GM23338 (cell line): ENCODE data around the gene FN3K. TPM values are rescaled to one million over a fixed set of nuclear protein-coding genes. Genes with fewer than 3 reads are reported as not detected.

ENCODE experiments used
- ATAC-seq: fragments of 200-7000 bp; cut with Tn5 transposase; 3 replicates; pipeline ENCODE4 v1.9.1; 2020
- DNase-seq: peaks from one replicate; pipeline ENCODE4 v3.0.0-alpha.2; 2015; ENCODE audit warnings: low spot score
- H2AFZ ChIP-seq: fragments of 200-600 bp; sonication (generic); 2 replicates; pipeline ENCODE4 v1.8.0; 2016; ENCODE audit warnings: antibody characterized with exemption, mild to moderate bottlenecking, moderate library complexity
- H3F3A ChIP-seq: fragments of 200-600 bp; sonication (generic); replicated peaks from 2 replicates; pipeline ENCODE4 v1.8.0; 2017; ENCODE audit warnings: antibody characterized with exemption, mixed run types, low read depth
- H3K27ac ChIP-seq: fragments of 200-600 bp; sonication (generic); 2 replicates; pipeline ENCODE4 v1.6.1; 2016; ENCODE audit warnings: low read depth
- H3K27me3 ChIP-seq: fragments of 200-600 bp; sonication (generic); 2 replicates; pipeline ENCODE4 v1.8.0; 2016; ENCODE audit warnings: mild to moderate bottlenecking, mixed run types, moderate library complexity; ENCODE audit not compliant: insufficient read depth
- H3K36me3 ChIP-seq: fragments of 200-600 bp; sonication (generic); 2 replicates; pipeline ENCODE4 v1.8.0; 2016; ENCODE audit warnings: mild to moderate bottlenecking; ENCODE audit not compliant: insufficient read depth
- H3K4me1 ChIP-seq: fragments of 200-600 bp; sonication (generic); 2 replicates; pipeline ENCODE4 v1.8.0; 2016; ENCODE audit warnings: mild to moderate bottlenecking, moderate library complexity; ENCODE audit not compliant: insufficient read depth
- H3K4me2 ChIP-seq: fragments of 200-600 bp; sonication (generic); 2 replicates; pipeline ENCODE4 v1.7.1; 2017; ENCODE audit warnings: mixed run types
- H3K4me3 ChIP-seq: fragments of 200-600 bp; sonication (generic); 2 replicates; pipeline ENCODE4 v1.6.1; 2016; ENCODE audit warnings: mixed run types
- H3K79me2 ChIP-seq: fragments of 200-600 bp; sonication (generic); replicated peaks from 2 replicates; pipeline ENCODE4 v1.8.0; 2017; ENCODE audit warnings: mild to moderate bottlenecking; ENCODE audit not compliant: insufficient read depth
- H3K9me2 ChIP-seq: fragments of 200-600 bp; sonication (generic); 2 replicates; pipeline ENCODE4 v1.8.0; 2017; ENCODE audit not compliant: insufficient read depth
- H4K20me1 ChIP-seq: fragments of 200-600 bp; sonication (generic); replicated peaks from 2 replicates; pipeline ENCODE4 v1.8.0; 2017; ENCODE audit warnings: mild to moderate bottlenecking; ENCODE audit not compliant: insufficient read depth
- H3K27ac Mint-ChIP-seq: 2 replicates; pipeline ENCODE4 v1.8.0; 2020; ENCODE audit warnings: inconsistent platforms, mild to moderate bottlenecking, moderate library complexity, mixed read lengths
- H3K27me3 Mint-ChIP-seq: 3 replicates; pipeline ENCODE4 v1.8.0; 2022; ENCODE audit warnings: low read depth, mild to moderate bottlenecking, moderate library complexity, mixed read lengths, inconsistent platforms; ENCODE audit not compliant: insufficient read depth, poor library complexity
- H3K36me3 Mint-ChIP-seq: 3 replicates; pipeline ENCODE4 v1.8.0; 2021; ENCODE audit warnings: low read depth, mild to moderate bottlenecking, inconsistent platforms, moderate library complexity, mixed read lengths
- H3K4me1 Mint-ChIP-seq: 3 replicates; pipeline ENCODE4 v1.8.0; 2020; ENCODE audit warnings: mild to moderate bottlenecking, inconsistent platforms, mixed read lengths
- H3K4me3 Mint-ChIP-seq: 3 replicates; pipeline ENCODE4 v1.8.0; 2021; ENCODE audit warnings: moderate library complexity, mild to moderate bottlenecking, inconsistent platforms, mixed read lengths
- H3K9me3 Mint-ChIP-seq: 3 replicates; pipeline ENCODE4 v1.8.0; 2020; ENCODE audit warnings: moderate library complexity, mild to moderate bottlenecking, inconsistent platforms, mixed read lengths
- EZH2 ChIP-seq: fragments of 200-600 bp; sonication (generic); IDR thresholded peaks from one replicate; pipeline ENCODE4 v1.8.0; 2017; ENCODE audit warnings: antibody characterized with exemption, mild to moderate bottlenecking, low read depth; ENCODE audit not compliant: unreplicated experiment
- JUNB ChIP-seq: IDR thresholded peaks from one replicate; pipeline ENCODE4 v1.6.1; 2016; ENCODE audit warnings: antibody characterized with exemption; ENCODE audit not compliant: unreplicated experiment
- POLR2AphosphoS5 ChIP-seq: IDR thresholded peaks from 2 replicates; pipeline ENCODE4 v1.6.1; 2016; ENCODE audit warnings: antibody characterized with exemption, low read depth
- STAT1 ChIP-seq: IDR thresholded peaks from one replicate; pipeline ENCODE4 v1.6.1; 2016; ENCODE audit warnings: antibody characterized with exemption; ENCODE audit not compliant: unreplicated experiment
- ZNF114 ChIP-seq: fragments of 250-450 bp; sonication (Bioruptor Pico); IDR thresholded peaks from 2 replicates; pipeline ENCODE4 v1.5.0; 2020; ENCODE audit warnings: mild to moderate bottlenecking, moderate library complexity
- ZNF331 ChIP-seq: fragments of 250-450 bp; sonication (Bioruptor Pico); IDR thresholded peaks from 2 replicates; pipeline ENCODE4 v1.5.0; 2020; ENCODE audit warnings: low read depth, mild to moderate bottlenecking, moderate library complexity
- polyA plus RNA-seq: library from polyadenylated mRNA; unstranded; fragments of >200 nt; fragmentation: Nextera tagmentation; extraction: Ambion mirVana; gene quantifications from 2 replicates; pipeline ENCODE4 v1.2.1, GENCODE V29; 2016
- total RNA-seq: library from RNA; depleted of rRNA; stranded (reverse); fragments of >200 nt; shearing (Covaris generic); gene quantifications from 2 replicates; pipeline ENCODE4 v1.2.3, GENCODE V29; 2014
- TF ChIP-seq, protein P1 (sequence below): IDR thresholded peaks from one replicate; pipeline ENCODE4 v1.6.1; 2018; ENCODE audit warnings: antibody characterized with exemption; ENCODE audit not compliant: unreplicated experiment
- TF ChIP-seq, protein P2 (sequence below), 2 experiments: fragments of 200-600 bp in 1 of 2; sonication (generic) in 1 of 2; conservative IDR thresholded peaks; 2 replicates each; pipeline versions ENCODE4 v1.5.1 to v1.6.1; 2016 to 2017; ENCODE audit warnings: antibody characterized with exemption in 2 of 2, low read depth in 2 of 2, mild to moderate bottlenecking in 2 of 2, moderate library complexity in 1 of 2
- TF ChIP-seq, protein P3 (sequence below): IDR thresholded peaks from 2 replicates; pipeline ENCODE4 v1.6.1; 2016; ENCODE audit warnings: antibody characterized with exemption

FN3K gene
- total and polyA plus RNA-seq, 2 experiments from 2014 or later, result 5.3 to 12.9 TPM

DNA sequence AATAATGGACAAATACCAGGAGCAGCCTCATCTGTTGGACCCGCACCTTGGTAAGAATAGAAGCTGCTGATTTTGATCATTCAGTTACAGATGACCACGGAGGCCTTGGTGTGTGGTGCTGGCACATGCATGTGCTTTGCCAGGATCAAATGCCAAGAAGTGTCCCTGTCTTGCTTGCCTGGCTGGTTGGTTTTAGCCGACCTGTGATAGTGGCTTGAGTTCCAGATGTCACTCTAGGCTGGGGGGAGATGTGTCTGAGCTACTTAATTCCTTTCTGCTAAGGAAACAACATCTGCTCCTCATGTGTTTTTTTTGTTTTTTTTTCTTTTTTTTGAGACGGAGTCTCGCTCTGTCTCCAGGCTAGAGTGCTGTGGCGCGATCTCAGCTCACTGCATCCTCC, 20.8 kb downstream of the FN3K start:
- no peak overlapping the region; the same call in 1 of the 2 replicates for H3K27ac Mint-ChIP-seq
- Histone ChIP-seq H3F3A (0 out of 2 replicates have a peak, but pooled peaks cover 3% of the 10 kb centered on the region), H4K20me1 (peaks cover 12% of the 10 kb centered on the region; the same call in 1 of the 2 replicates), H3K27me3 (no peaks in the 10 kb centered on the region), H3K79me2 (peaks cover 74% of the 10 kb centered on the region), H2AFZ (no peak overlapping the region), H3K9me2 (no peaks in the 10 kb centered on the region), H3K27ac (peak overlapping the region; percentile 56; the same call in 1 of the 2 replicates), H3K4me3 (no peak overlapping the region), H3K36me3 (no peaks in the 10 kb centered on the region), H3K4me1 (peaks cover 24% of the 10 kb centered on the region), H3K4me2 (peak overlapping the region; percentile 36)
- ATAC-seq (no peak), DNase-seq (no peak)
- peaks cover 3% of the 10 kb centered on the region; the same call in 2 of the 3 replicates for H3K9me3 Mint-ChIP-seq
- H3K4me1 Mint-ChIP-seq, result peaks cover 38% of the 10 kb centered on the region
- H3K4me3 Mint-ChIP-seq, result no peak overlapping the region
- H3K27me3 Mint-ChIP-seq, result peaks cover 13% of the 10 kb centered on the region
- peaks cover 34% of the 10 kb centered on the region for H3K36me3 Mint-ChIP-seq
- no peak for TF ChIP-seq STAT1
- TF ChIP-seq, protein P1, sequence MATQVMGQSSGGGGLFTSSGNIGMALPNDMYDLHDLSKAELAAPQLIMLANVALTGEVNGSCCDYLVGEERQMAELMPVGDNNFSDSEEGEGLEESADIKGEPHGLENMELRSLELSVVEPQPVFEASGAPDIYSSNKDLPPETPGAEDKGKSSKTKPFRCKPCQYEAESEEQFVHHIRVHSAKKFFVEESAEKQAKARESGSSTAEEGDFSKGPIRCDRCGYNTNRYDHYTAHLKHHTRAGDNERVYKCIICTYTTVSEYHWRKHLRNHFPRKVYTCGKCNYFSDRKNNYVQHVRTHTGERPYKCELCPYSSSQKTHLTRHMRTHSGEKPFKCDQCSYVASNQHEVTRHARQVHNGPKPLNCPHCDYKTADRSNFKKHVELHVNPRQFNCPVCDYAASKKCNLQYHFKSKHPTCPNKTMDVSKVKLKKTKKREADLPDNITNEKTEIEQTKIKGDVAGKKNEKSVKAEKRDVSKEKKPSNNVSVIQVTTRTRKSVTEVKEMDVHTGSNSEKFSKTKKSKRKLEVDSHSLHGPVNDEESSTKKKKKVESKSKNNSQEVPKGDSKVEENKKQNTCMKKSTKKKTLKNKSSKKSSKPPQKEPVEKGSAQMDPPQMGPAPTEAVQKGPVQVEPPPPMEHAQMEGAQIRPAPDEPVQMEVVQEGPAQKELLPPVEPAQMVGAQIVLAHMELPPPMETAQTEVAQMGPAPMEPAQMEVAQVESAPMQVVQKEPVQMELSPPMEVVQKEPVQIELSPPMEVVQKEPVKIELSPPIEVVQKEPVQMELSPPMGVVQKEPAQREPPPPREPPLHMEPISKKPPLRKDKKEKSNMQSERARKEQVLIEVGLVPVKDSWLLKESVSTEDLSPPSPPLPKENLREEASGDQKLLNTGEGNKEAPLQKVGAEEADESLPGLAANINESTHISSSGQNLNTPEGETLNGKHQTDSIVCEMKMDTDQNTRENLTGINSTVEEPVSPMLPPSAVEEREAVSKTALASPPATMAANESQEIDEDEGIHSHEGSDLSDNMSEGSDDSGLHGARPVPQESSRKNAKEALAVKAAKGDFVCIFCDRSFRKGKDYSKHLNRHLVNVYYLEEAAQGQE, result no peak
- TF ChIP-seq, protein P2, sequence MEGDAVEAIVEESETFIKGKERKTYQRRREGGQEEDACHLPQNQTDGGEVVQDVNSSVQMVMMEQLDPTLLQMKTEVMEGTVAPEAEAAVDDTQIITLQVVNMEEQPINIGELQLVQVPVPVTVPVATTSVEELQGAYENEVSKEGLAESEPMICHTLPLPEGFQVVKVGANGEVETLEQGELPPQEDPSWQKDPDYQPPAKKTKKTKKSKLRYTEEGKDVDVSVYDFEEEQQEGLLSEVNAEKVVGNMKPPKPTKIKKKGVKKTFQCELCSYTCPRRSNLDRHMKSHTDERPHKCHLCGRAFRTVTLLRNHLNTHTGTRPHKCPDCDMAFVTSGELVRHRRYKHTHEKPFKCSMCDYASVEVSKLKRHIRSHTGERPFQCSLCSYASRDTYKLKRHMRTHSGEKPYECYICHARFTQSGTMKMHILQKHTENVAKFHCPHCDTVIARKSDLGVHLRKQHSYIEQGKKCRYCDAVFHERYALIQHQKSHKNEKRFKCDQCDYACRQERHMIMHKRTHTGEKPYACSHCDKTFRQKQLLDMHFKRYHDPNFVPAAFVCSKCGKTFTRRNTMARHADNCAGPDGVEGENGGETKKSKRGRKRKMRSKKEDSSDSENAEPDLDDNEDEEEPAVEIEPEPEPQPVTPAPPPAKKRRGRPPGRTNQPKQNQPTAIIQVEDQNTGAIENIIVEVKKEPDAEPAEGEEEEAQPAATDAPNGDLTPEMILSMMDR (conservative IDR thresholded peaks at IDR 0.05; ENCODE audit: low read depth in 2 of 2), result no peak
- TF ChIP-seq ZNF114, result no peak

DNA sequence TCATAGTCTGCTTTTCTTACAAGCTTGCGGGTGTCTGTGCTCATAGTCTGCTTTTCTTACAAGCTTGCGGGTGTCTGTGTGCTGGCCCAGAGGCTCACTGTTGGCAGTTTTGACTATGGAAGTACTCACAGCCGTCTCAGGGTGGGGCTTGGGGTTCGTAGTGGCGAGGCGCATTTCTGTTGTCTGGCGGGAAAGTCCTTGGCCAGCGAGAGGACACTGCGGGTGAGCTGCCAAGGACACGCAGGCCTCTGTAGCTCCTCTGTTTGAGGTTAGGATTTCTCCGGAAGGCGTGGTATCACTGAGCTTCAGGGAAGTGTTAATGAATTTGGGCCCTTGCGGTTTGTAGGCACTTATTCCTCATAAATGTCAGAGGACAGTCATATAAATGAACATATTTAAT, 30.0 kb downstream of the FN3K start:
- H3K4me3 Mint-ChIP-seq, result no peak overlapping the region

More for the DNA sequence above, 30.0 kb downstream of the FN3K start:
- Histone ChIP-seq H2AFZ (no peak overlapping the region), H3K4me2 (no peak overlapping the region), H3K36me3 (peaks cover 31% of the 10 kb centered on the region), H3K27ac (no peak overlapping the region), H3K79me2 (peaks cover 43% of the 10 kb centered on the region), H3F3A (peaks cover 9% of the 10 kb centered on the region; the same call in 1 of the 2 replicates), H3K27me3 (no peaks in the 10 kb centered on the region), H3K9me2 (no peaks in the 10 kb centered on the region), H4K20me1 (peaks cover 33% of the 10 kb centered on the region), H3K4me1 (no peaks in the 10 kb centered on the region), H3K4me3 (no peak overlapping the region)
- Mint-ChIP-seq H3K4me1 (no peaks in the 10 kb centered on the region), H3K27me3 (peaks cover 5% of the 10 kb centered on the region), H3K27ac (0 out of 2 replicates have a peak overlapping the region, but pooled peaks have one; percentile 65), H3K9me3 (no peaks in the 10 kb centered on the region), H3K36me3 (peaks cover 70% of the 10 kb centered on the region)
- ATAC-seq (no peak), DNase-seq (no peak)
- no peak for TF ChIP-seq ZNF331
- TF ChIP-seq, protein P1, result no peak
- TF ChIP-seq POLR2AphosphoS5, result no peak
- no peak for TF ChIP-seq JUNB
- TF ChIP-seq, protein P2 (conservative IDR thresholded peaks at IDR 0.05; ENCODE audit: low read depth in 2 of 2), result no peak
- TF ChIP-seq, protein P3, sequence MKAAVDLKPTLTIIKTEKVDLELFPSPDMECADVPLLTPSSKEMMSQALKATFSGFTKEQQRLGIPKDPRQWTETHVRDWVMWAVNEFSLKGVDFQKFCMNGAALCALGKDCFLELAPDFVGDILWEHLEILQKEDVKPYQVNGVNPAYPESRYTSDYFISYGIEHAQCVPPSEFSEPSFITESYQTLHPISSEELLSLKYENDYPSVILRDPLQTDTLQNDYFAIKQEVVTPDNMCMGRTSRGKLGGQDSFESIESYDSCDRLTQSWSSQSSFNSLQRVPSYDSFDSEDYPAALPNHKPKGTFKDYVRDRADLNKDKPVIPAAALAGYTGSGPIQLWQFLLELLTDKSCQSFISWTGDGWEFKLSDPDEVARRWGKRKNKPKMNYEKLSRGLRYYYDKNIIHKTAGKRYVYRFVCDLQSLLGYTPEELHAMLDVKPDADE, result no peak
- TF ChIP-seq EZH2, result no peak
